SU-DHL-6 (cell line): ENCODE results near the gene GEMIN4.

Experiments used
- H2AFZ ChIP-seq: fragments of 200-600 bp; sonication (generic); 2 replicates; pipeline ENCODE4 v1.6.1; 2014; ENCODE audit warnings: low read depth, mild to moderate bottlenecking, moderate library complexity, mixed read lengths, antibody characterized with exemption, low read length; ENCODE audit not compliant: severe bottlenecking
- H3F3A ChIP-seq: fragments of 200-600 bp; shearing (Covaris generic); 2 replicates; pipeline ENCODE4 v1.6.0; 2016; ENCODE audit warnings: antibody characterized with exemption, mild to moderate bottlenecking; ENCODE audit not compliant: insufficient read depth
- H3K27ac ChIP-seq: fragments of 200-600 bp; sonication (generic); 2 replicates; pipeline ENCODE4 v1.5.1; 2016; ENCODE audit warnings: low read depth, mild to moderate bottlenecking, low read length, moderate library complexity, mixed read lengths
- H3K27me3 ChIP-seq: fragments of 200-600 bp; sonication (generic), shearing (Covaris generic); 2 replicates; pipeline ENCODE4 v1.6.0; 2014; ENCODE audit warnings: mild to moderate bottlenecking, low read length
- H3K36me3 ChIP-seq: fragments of 200-600 bp; sonication (generic); 2 replicates; pipeline ENCODE4 v1.6.1; 2014; ENCODE audit warnings: mild to moderate bottlenecking, low read length, mixed read lengths
- H3K4me2 ChIP-seq: fragments of 300-600, 200-600 bp; shearing (Covaris generic), sonication (generic); 2 replicates; pipeline ENCODE4 v1.6.0; 2014; ENCODE audit warnings: low read length, low read depth, mild to moderate bottlenecking; ENCODE audit not compliant: poor library complexity, severe bottlenecking
- H3K4me3 ChIP-seq: fragments of 200-600 bp; sonication (generic); 2 replicates; pipeline ENCODE4 v1.5.1; 2014; ENCODE audit warnings: antibody characterized with exemption, low read length, mild to moderate bottlenecking, mixed read lengths; ENCODE audit not compliant: insufficient read depth, poor library complexity, severe bottlenecking
- H3K79me2 ChIP-seq: fragments of 200-600 bp; sonication (generic); 2 replicates; pipeline ENCODE4 v1.6.1; 2014; ENCODE audit warnings: mild to moderate bottlenecking, low read length, moderate library complexity; ENCODE audit not compliant: insufficient read depth
- H3K9ac ChIP-seq: fragments of 200-600 bp; sonication (generic); 2 replicates; pipeline ENCODE4 v1.7.0; 2014; ENCODE audit warnings: mild to moderate bottlenecking, low read length
- H3K9me2 ChIP-seq: fragments of 200-600 bp; sonication (generic); replicated peaks from 2 replicates; pipeline ENCODE4 v1.6.1; 2014; ENCODE audit warnings: low read length; ENCODE audit not compliant: insufficient read depth
- H3K9me3 ChIP-seq: fragments of 200-600 bp; sonication (generic); 2 replicates; pipeline ENCODE4 v1.6.1; 2014; ENCODE audit warnings: low read length, mixed read lengths; ENCODE audit not compliant: insufficient read depth
- H4K20me1 ChIP-seq: fragments of 200-600 bp; sonication (generic); 2 replicates; pipeline ENCODE4 v1.6.1; 2014; ENCODE audit warnings: low read depth, mild to moderate bottlenecking, antibody characterized with exemption, low read length, moderate library complexity, mixed read lengths
- EZH2phosphoT487 ChIP-seq: fragments of 200-600 bp; sonication (generic), shearing (Covaris generic); conservative IDR thresholded peaks from 2 replicates; pipeline ENCODE4 v1.6.1; 2018; ENCODE audit warnings: mild to moderate bottlenecking, antibody characterized with exemption, low read length, moderate library complexity, mixed read lengths
- TF ChIP-seq, protein P1 (sequence below): fragments of 200-600 bp; sonication (generic); IDR thresholded peaks from one replicate; pipeline ENCODE4 v1.5.1; 2017; ENCODE audit warnings: antibody characterized with exemption, mild to moderate bottlenecking, low read length, moderate library complexity; ENCODE audit not compliant: insufficient read depth, poor library complexity, severe bottlenecking

GEMIN4 gene

DNA sequence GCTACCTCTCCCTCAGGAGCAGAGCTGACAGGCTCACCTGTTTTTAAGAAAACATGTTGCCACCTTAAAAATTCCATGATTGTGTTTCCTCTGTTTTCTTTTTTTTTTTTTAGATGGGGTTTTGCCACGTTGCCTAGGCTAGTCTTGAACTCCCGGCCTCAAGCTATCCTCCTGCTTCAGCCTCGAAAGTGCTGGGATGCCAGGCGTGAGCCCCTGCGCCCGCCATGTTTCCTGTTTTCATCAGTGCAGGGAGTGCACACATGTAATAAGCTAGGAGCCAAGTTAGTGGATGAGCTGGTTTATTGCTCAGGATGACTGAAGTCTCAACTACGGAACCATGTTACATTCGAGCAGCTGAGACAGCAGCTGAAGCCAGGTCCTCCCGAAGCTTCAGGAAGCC, 43.7 kb upstream of the GEMIN4 start:
- Histone ChIP-seq H3K4me2 (no peak overlapping the region), H3K79me2 (no peaks in the 10 kb centered on the region), H3K9ac (no peak overlapping the region), H2AFZ (no peak overlapping the region), H3K4me3 (no peak overlapping the region), H3K27me3 (no peaks in the 10 kb centered on the region), H3K36me3 (no peaks in the 10 kb centered on the region), H3K9me3 (no peaks in the 10 kb centered on the region), H3F3A (no peaks in the 10 kb centered on the region), H4K20me1 (no peaks in the 10 kb centered on the region), H3K27ac (no peak overlapping the region), H3K9me2 (no peaks in the 10 kb centered on the region)
- TF ChIP-seq, protein P1, sequence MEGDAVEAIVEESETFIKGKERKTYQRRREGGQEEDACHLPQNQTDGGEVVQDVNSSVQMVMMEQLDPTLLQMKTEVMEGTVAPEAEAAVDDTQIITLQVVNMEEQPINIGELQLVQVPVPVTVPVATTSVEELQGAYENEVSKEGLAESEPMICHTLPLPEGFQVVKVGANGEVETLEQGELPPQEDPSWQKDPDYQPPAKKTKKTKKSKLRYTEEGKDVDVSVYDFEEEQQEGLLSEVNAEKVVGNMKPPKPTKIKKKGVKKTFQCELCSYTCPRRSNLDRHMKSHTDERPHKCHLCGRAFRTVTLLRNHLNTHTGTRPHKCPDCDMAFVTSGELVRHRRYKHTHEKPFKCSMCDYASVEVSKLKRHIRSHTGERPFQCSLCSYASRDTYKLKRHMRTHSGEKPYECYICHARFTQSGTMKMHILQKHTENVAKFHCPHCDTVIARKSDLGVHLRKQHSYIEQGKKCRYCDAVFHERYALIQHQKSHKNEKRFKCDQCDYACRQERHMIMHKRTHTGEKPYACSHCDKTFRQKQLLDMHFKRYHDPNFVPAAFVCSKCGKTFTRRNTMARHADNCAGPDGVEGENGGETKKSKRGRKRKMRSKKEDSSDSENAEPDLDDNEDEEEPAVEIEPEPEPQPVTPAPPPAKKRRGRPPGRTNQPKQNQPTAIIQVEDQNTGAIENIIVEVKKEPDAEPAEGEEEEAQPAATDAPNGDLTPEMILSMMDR = no peak
- no peak for TF ChIP-seq EZH2phosphoT487

- Histone ChIP-seq H3K4me2 (no peak overlapping the region), H3K9ac (no peak overlapping the region), H3K27me3 (no peaks in the 10 kb centered on the region), H3K36me3 (no peaks in the 10 kb centered on the region), H2AFZ (no peak overlapping the region), H3F3A (no peaks in the 10 kb centered on the region), H4K20me1 (no peaks in the 10 kb centered on the region), H3K9me2 (no peaks in the 10 kb centered on the region), H3K27ac (no peak overlapping the region), H3K79me2 (no peaks in the 10 kb centered on the region), H3K9me3 (no peaks in the 10 kb centered on the region), H3K4me3 (no peak overlapping the region)
- TF ChIP-seq, protein P1 = no peak
- no peak for TF ChIP-seq EZH2phosphoT487
Measured at GRCh38 chr17:795276-795675, 43.2 kb upstream of the GEMIN4 start.

GRCh38 chr17:794876-795275, 42.8 kb upstream of the GEMIN4 start:
- Histone ChIP-seq H2AFZ (no peak overlapping the region), H3K27me3 (no peaks in the 10 kb centered on the region), H3F3A (no peaks in the 10 kb centered on the region), H3K4me2 (no peak overlapping the region), H3K79me2 (no peaks in the 10 kb centered on the region), H3K9me2 (no peaks in the 10 kb centered on the region), H3K36me3 (no peaks in the 10 kb centered on the region), H4K20me1 (no peaks in the 10 kb centered on the region), H3K27ac (no peak overlapping the region), H3K9me3 (no peaks in the 10 kb centered on the region), H3K9ac (no peak overlapping the region), H3K4me3 (no peak overlapping the region)
- TF ChIP-seq, protein P1 = peak; percentile 44
- TF ChIP-seq EZH2phosphoT487 = no peak

DNA sequence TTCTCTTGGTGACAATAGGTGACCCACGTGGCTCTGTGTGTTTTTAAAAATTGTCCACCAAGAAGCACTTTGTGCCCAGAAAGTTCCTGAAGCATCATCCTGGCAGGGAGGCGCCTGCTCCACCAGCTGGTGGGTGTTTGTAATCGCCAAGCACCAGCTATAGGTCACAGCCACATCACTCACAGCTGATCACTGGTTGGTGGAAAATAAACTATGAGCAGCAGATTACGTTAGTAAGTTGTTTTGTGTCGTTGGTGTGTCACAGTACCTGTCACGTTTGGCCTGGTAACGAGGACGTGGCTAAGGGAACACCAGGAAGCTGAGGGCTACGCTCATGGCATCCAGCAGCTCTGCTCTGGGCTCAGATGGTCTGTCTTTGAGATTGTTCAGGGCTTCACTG, 40.2 kb upstream of the GEMIN4 start:
- no peaks in the 10 kb centered on the region for H3K9me3 ChIP-seq
- no peak overlapping the region for H2AFZ ChIP-seq
- H3K4me2 ChIP-seq = no peak overlapping the region
- no peaks in the 10 kb centered on the region for H3K9me2 ChIP-seq
- no peaks in the 10 kb centered on the region for H3K27me3 ChIP-seq
- no peaks in the 10 kb centered on the region for H3K79me2 ChIP-seq
- no peak overlapping the region for H3K4me3 ChIP-seq
- no peak overlapping the region for H3K9ac ChIP-seq
- H3K36me3 ChIP-seq = no peaks in the 10 kb centered on the region
- no peak overlapping the region for H3K27ac ChIP-seq
- TF ChIP-seq EZH2phosphoT487 = no peak
- TF ChIP-seq, protein P1 = no peak
- H4K20me1 ChIP-seq = no peaks in the 10 kb centered on the region
- no peaks in the 10 kb centered on the region for H3F3A ChIP-seq
